ENCODE data around the gene PIP4K2A.

PIP4K2A gene

GRCh38 chr10:22491480-22491879 is 222.9 kb downstream of the PIP4K2A start:
- Histone ChIP-seq H3K36me3 (ENCODE audit: insufficient read depth, low read length) (no peaks in the 10 kb centered on the region), H3K9ac (ENCODE audit: insufficient read length) (no peak overlapping the region), H3K27ac (no peak overlapping the region), H3K4me3 (no peak overlapping the region), H3K9me3 (ENCODE audit: low read depth, low read length) (no peaks in the 10 kb centered on the region)
- no peak for DNase-seq (ENCODE audit: low read depth, low spot score)
- no peak for TF ChIP-seq POLR2AphosphoS5 (IDR thresholded peaks at IDR 0.05; ENCODE audit: borderline replicate concordance, low read depth, low read length)
- TF ChIP-seq FOXP2 (optimal IDR thresholded peaks at IDR 0.05; ENCODE audit: control extremely low read depth, extremely low read length, insufficient read depth): no peak
- no peak for TF ChIP-seq EZH2 (IDR thresholded peaks at IDR 0.05)

- H3K9me3 ChIP-seq (ENCODE audit: low read depth, low read length): no peaks in the 10 kb centered on the region
- H3K9ac ChIP-seq (ENCODE audit: insufficient read length): no peak overlapping the region
- H3K4me3 ChIP-seq: no peak overlapping the region
- no peak for DNase-seq (ENCODE audit: low read depth, low spot score)
- no peak for TF ChIP-seq FOXP2 (optimal IDR thresholded peaks at IDR 0.05; ENCODE audit: control extremely low read depth, extremely low read length, insufficient read depth)
- TF ChIP-seq POLR2AphosphoS5 (IDR thresholded peaks at IDR 0.05; ENCODE audit: borderline replicate concordance, low read depth, low read length): no peak
- TF ChIP-seq EZH2 (IDR thresholded peaks at IDR 0.05): no peak
- H3K27ac ChIP-seq: no peak overlapping the region
- no peaks in the 10 kb centered on the region for H3K36me3 ChIP-seq (ENCODE audit: insufficient read depth, low read length)
Observed at GRCh38 chr10:22489975-22490374, 224.4 kb downstream of the PIP4K2A start.

- TF ChIP-seq POLR2AphosphoS5 (IDR thresholded peaks at IDR 0.05; ENCODE audit: borderline replicate concordance, low read depth, low read length) (no peak), EZH2 (IDR thresholded peaks at IDR 0.05) (no peak)
- no peak overlapping the region for H3K4me3 ChIP-seq
- H3K27ac ChIP-seq: no peak overlapping the region
- H3K9ac ChIP-seq (ENCODE audit: insufficient read length): no peak overlapping the region
- no peaks in the 10 kb centered on the region for H3K36me3 ChIP-seq (ENCODE audit: insufficient read depth, low read length)
- DNase-seq (ENCODE audit: low read depth, low spot score): no peak
- no peaks in the 10 kb centered on the region for H3K9me3 ChIP-seq (ENCODE audit: low read depth, low read length)
Observed at GRCh38 chr10:22489467-22489866, 224.9 kb downstream of the PIP4K2A start.

GRCh38 chr10:22486431-22486830 is 227.9 kb downstream of the PIP4K2A start:
- H3K36me3 ChIP-seq (ENCODE audit: insufficient read depth, low read length): no peaks in the 10 kb centered on the region
- TF ChIP-seq EZH2 (IDR thresholded peaks at IDR 0.05) (no peak), FOXP2 (optimal IDR thresholded peaks at IDR 0.05; ENCODE audit: control extremely low read depth, extremely low read length, insufficient read depth) (no peak), POLR2AphosphoS5 (IDR thresholded peaks at IDR 0.05; ENCODE audit: borderline replicate concordance, low read depth, low read length) (no peak)
- H3K27ac ChIP-seq: no peak overlapping the region
- no peak overlapping the region for H3K9ac ChIP-seq (ENCODE audit: insufficient read length)
- no peak for DNase-seq (ENCODE audit: low read depth, low spot score)
- H3K9me3 ChIP-seq (ENCODE audit: low read depth, low read length): no peaks in the 10 kb centered on the region
- H3K4me3 ChIP-seq: no peak overlapping the region

Data from SK-N-MC (cell line).